Gastroesophageal sphincter (tissue), 4 donors: ENCODE measurements around the gene TDRD3. TPM values are rescaled to one million over a fixed set of nuclear protein-coding genes. Genes with fewer than 3 reads are reported as not detected.

Experiments
- ATAC-seq: fragments of 150-250 bp; one replicate; pipeline ENCODE4 v1.9.1; 2016; ENCODE audit warnings: mild to moderate bottlenecking, moderate library complexity
- H3K27ac ChIP-seq, 4 donors: fragments of 200-600 bp; sonication (generic) in 3 of 4; 1 replicate in 3 of 4; 2 replicates in 1 of 4; pipeline ENCODE4 v1.5.1; 2016 to 2019
- H3K27me3 ChIP-seq: fragments of 200-600 bp; sonication (generic); one replicate; pipeline ENCODE4 v1.5.1; 2019
- H3K36me3 ChIP-seq, 2 donors: fragments of 200-600 bp; sonication (generic); one replicate each; pipeline ENCODE4 v1.5.1; 2019; ENCODE audit warnings: control low read depth in 1 of 2
- H3K4me1 ChIP-seq, 3 donors: fragments of 200-600 bp; sonication (generic); 1 replicate in 2 of 3; 2 replicates in 1 of 3; pipeline ENCODE4 v1.5.1; 2016 to 2019; ENCODE audit warnings: control low read depth in 2 of 3
- H3K4me3 ChIP-seq, 2 donors: fragments of 200-600 bp; sonication (generic); one replicate each; pipeline ENCODE4 v1.5.1; 2019; ENCODE audit warnings: mild to moderate bottlenecking in 1 of 2, moderate library complexity in 1 of 2
- H3K9me3 ChIP-seq, 3 donors: fragments of 200-600 bp; sonication (generic); one replicate each; pipeline ENCODE4 v1.5.1; 2017 to 2019; ENCODE audit warnings: control low read depth in 2 of 3
- CTCF ChIP-seq, 4 experiments: fragments of 200-600 bp in 2 of 4; fragments of 450-650 bp in 2 of 4; sonication (generic) in 1 of 4; IDR thresholded peaks; one replicate each; pipeline ENCODE4 v1.5.1; 2017 to 2019; ENCODE audit warnings: antibody characterized with exemption in 4 of 4, mild to moderate bottlenecking in 2 of 4, moderate library complexity in 2 of 4
- EP300 ChIP-seq: sonication (generic); formaldehyde crosslinking; IDR thresholded peaks from one replicate; pipeline ENCODE4 v1.6.1; 2017; ENCODE audit warnings: antibody characterized with exemption, mild to moderate bottlenecking
- POLR2A ChIP-seq, 2 donors: fragments of 450-650 bp; IDR thresholded peaks; one replicate each; pipeline ENCODE4 v1.6.1; 2017; ENCODE audit warnings: antibody characterized with exemption in 2 of 2, mild to moderate bottlenecking in 2 of 2, moderate library complexity in 1 of 2
- POLR2AphosphoS5 ChIP-seq: sonication (generic); formaldehyde crosslinking; IDR thresholded peaks from one replicate; pipeline ENCODE4 v1.6.1; 2017; ENCODE audit warnings: antibody characterized with exemption
- WGBS, 2 donors: methylation state at CpG; one replicate each; pipeline ENCODE4 v1.1.5; 2018; ENCODE audit warnings: low coverage in 1 of 2; 5-methylcytosine and 5-hydroxymethylcytosine counted together
- total RNA-seq, 4 donors: library from RNA; depleted of rRNA; stranded (reverse); fragments of >200 nt; gene quantifications; one replicate each; pipeline ENCODE4 v1.1.0, GENCODE V29; 2016

Gene TDRD3
- total RNA-seq, 4 donors from 2014 or later, result 22.4 to 41.4 (median 28.7) TPM

GRCh38 chr13:60395971-60396782, 843 bp upstream of the TDRD3 start:
- Histone ChIP-seq H3K9me3 (no peaks in the 10 kb centered on the region), H3K27me3 (no peaks in the 10 kb centered on the region), H3K4me3 (peak overlapping the region; percentile 88 to 90), H3K36me3 (no peaks in the 10 kb centered on the region), H3K4me1 (peaks cover 7 to 35% (median 13%) of the 10 kb centered on the region in 3 donors), H3K27ac (peak overlapping the region; percentile 96 to 99 (median 98))
- TF ChIP-seq CTCF (IDR thresholded peaks at IDR 0.05), result peak in 1 of 4 experiments; percentile 23
- TF ChIP-seq POLR2A (IDR thresholded peaks at IDR 0.05), result peak; percentile 76 to 81
- TF ChIP-seq POLR2AphosphoS5, result peak; percentile 79
- TF ChIP-seq EP300, result no peak
- peak; percentile 95 for ATAC-seq
- 0% methylated on average over 2 to 9 of the region's 49 CpGs for WGBS, 2 donors

- ATAC-seq, result peak; percentile 32
- Histone ChIP-seq H3K9me3 (no peaks in the 10 kb centered on the region), H3K4me3 (peak overlapping the region; percentile 88 to 90), H3K36me3 (no peaks in the 10 kb centered on the region), H3K27ac (peak overlapping the region; percentile 96 to 99 (median 98)), H3K4me1 (peaks cover 7 to 51% (median 13%) of the 10 kb centered on the region in 3 donors), H3K27me3 (no peaks in the 10 kb centered on the region)
- TF ChIP-seq EP300 (no peak), CTCF (IDR thresholded peaks at IDR 0.05) (peak in 1 of 4 experiments; percentile 6), POLR2A (IDR thresholded peaks at IDR 0.05) (peak; percentile 27 to 32), POLR2AphosphoS5 (peak; percentile 11)
- WGBS, 2 donors, result 1% methylated on average over 12 to 15 of the region's 43 CpGs
Observed at GRCh38 chr13:60397704-60398378, 821 bp downstream of the TDRD3 start.

- H3K27ac ChIP-seq, result peak overlapping the region; percentile 96 to 99 (median 98)
- H3K4me3 ChIP-seq, result peak overlapping the region; percentile 88 to 90
- 17 to 47% methylated on average over 5 to 6 of the region's 6 CpGs for WGBS, 2 donors
- H3K4me1 ChIP-seq, result peaks cover 7 to 57% (median 13%) of the 10 kb centered on the region in 3 donors
- H3K27me3 ChIP-seq, result no peaks in the 10 kb centered on the region
- no peaks in the 10 kb centered on the region for H3K9me3 ChIP-seq
- H3K36me3 ChIP-seq, result no peaks in the 10 kb centered on the region
- no peak for ATAC-seq
- no peak for TF ChIP-seq POLR2AphosphoS5
- TF ChIP-seq EP300, result no peak
- TF ChIP-seq POLR2A (IDR thresholded peaks at IDR 0.05), result no peak
- no peak for TF ChIP-seq CTCF (IDR thresholded peaks at IDR 0.05)
Observed at GRCh38 chr13:60398379-60398891, 1.4 kb downstream of the TDRD3 start.

GRCh38 chr13:60398907-60399589, 2.0 kb downstream of the TDRD3 start:
- H3K27ac ChIP-seq, result peak overlapping the region; percentile 96 to 99 (median 98)
- H3K36me3 ChIP-seq, result no peaks in the 10 kb centered on the region
- H3K9me3 ChIP-seq, result no peaks in the 10 kb centered on the region
- no peak for ATAC-seq
- H3K27me3 ChIP-seq, result no peaks in the 10 kb centered on the region
- peak overlapping the region; percentile 88 to 90 for H3K4me3 ChIP-seq
- TF ChIP-seq EP300 (no peak), POLR2AphosphoS5 (no peak), CTCF (IDR thresholded peaks at IDR 0.05) (no peak), POLR2A (IDR thresholded peaks at IDR 0.05) (no peak)
- peaks cover 7 to 59% (median 13%) of the 10 kb centered on the region in 3 donors for H3K4me1 ChIP-seq
- WGBS, 2 donors, result 14 to 21% methylated on average over 6 of the region's 6 CpGs
